ENCODE results near the gene ATL2.

GRCh38 chr2:38245114-38245641 is 131.9 kb downstream of the ATL2 start:
- TF ChIP-seq CTCF (IDR thresholded peaks at IDR 0.05) (no peak), POLR2A (IDR thresholded peaks at IDR 0.05) (no peak)
